Lower lobe of right lung (tissue), 2 donors: ENCODE measurements around the gene PLXNA2. TPM values are rescaled to one million over a fixed set of nuclear protein-coding genes. Genes with fewer than 3 reads are reported as not detected.

ENCODE experiments used
- ATAC-seq, 2 donors: fragments of 200-7000 bp; cut with Tn5 transposase; one replicate each; pipeline ENCODE4 v1.9.1; 2020 to 2022; ENCODE audit warnings: mild to moderate bottlenecking in 2 of 2, moderate library complexity in 2 of 2
- DNase-seq: peaks from one replicate; pipeline ENCODE4 v3.0.0-alpha.2; 2020
- H3K27ac ChIP-seq: fragments of 200-600 bp; one replicate; pipeline ENCODE4 v1.8.0; 2022
- H3K27me3 ChIP-seq: fragments of 200-600 bp; one replicate; pipeline ENCODE4 v1.8.0; 2022; ENCODE audit warnings: low read depth
- H3K36me3 ChIP-seq: fragments of 200-600 bp; one replicate; pipeline ENCODE4 v1.8.0; 2022; ENCODE audit warnings: mild to moderate bottlenecking
- H3K4me1 ChIP-seq: fragments of 200-600 bp; one replicate; pipeline ENCODE4 v1.8.0; 2022
- H3K4me3 ChIP-seq: fragments of 200-600 bp; one replicate; pipeline ENCODE4 v1.8.0; 2022; ENCODE audit warnings: mild to moderate bottlenecking
- H3K9me3 ChIP-seq: fragments of 200-600 bp; one replicate; pipeline ENCODE4 v1.8.0; 2022
- CTCF ChIP-seq: fragments of 200-600 bp; IDR thresholded peaks from one replicate; pipeline ENCODE4 v1.8.0; 2022; ENCODE audit warnings: antibody characterized with exemption, mild to moderate bottlenecking
- intact Hi-C: fragments of 100-400 bp; cut with DNase I; formaldehyde crosslinking; loops from one replicate; pipeline ENCODE4 v1.11.0; 2022
- total RNA-seq: library from RNA; stranded (reverse); fragmentation: NEBNext Ultra II Directional; extraction: Animal tissue kit (Norgen Biotek cat#: 25700); gene quantifications from one replicate; pipeline ENCODE4 v1.2.1, GENCODE V29; 2021
- donor health status: DM: no; HTN: yes; CAD: no; lungs with severe emphysema.

The PLXNA2 gene
- total RNA-seq, 1 donor from 2014 or later: 83.9 TPM

DNA sequence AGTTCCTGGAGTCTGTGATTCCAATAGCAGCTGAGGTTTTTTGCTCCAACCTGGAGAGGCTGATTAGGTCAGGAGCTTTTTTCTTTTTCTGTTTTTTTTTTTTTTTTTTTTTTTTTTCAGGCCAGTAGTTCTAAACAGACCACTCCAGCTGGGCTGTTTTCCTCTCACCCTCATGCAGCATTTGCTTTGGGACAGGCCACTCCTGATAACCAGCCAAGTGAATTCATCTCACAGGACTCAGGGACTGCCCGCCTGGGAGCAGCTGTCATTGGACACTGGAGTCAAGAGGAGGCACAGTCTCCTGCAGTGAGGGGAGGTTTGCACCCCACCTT, 22.9 kb downstream of the PLXNA2 start:
- Histone ChIP-seq H3K9me3 (no peaks in the 10 kb centered on the region), H3K36me3 (peaks cover 15% of the 10 kb centered on the region), H3K4me1 (peaks cover 82% of the 10 kb centered on the region), H3K4me3 (no peak overlapping the region), H3K27me3 (no peaks in the 10 kb centered on the region), H3K27ac (peak overlapping the region; percentile 61)
- ATAC-seq (peak; percentile 27 to 40), DNase-seq (no peak)
- no peak for TF ChIP-seq CTCF
- intact Hi-C loops: no loop called here

DNA sequence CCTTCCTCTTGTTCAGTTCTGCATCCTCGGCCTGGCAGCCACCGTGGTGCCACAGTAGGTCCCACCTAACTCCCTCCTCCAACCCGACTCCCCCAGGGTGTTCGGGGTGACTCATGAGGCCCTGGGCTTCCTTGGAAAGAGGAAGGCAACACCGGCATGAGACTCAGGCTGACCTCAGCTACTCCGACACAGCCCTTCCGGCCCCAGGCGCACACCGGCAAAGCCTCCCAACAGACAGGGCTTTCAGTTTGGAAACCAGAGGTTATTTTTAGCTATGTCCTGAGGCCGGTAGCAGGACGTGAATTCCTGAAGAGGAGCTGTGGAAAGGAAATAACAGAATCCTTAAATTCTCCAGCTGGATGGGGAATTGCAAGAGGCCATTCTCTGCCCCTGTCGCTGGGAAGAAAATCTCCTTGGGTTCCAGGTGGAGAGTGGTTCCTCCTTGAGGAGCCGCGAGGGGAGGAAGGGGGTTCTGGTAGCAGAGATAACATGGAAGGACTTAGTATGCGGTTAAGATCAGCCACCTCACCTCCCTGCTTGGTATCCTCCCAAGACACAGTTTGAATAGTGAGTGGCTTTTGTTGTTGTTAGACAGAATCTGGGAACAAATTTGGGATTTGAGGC, 24.4 kb downstream of the PLXNA2 start:
- intact Hi-C loops: no loop called here
- TF ChIP-seq CTCF: no peak
- Histone ChIP-seq H3K9me3 (no peaks in the 10 kb centered on the region), H3K4me1 (peaks cover 81% of the 10 kb centered on the region), H3K27me3 (no peaks in the 10 kb centered on the region), H3K36me3 (peaks cover 30% of the 10 kb centered on the region), H3K4me3 (no peak overlapping the region), H3K27ac (peak overlapping the region; percentile 61)
- peak; percentile 71 for DNase-seq
- peak; percentile 77 to 86 for ATAC-seq

- Histone ChIP-seq H3K4me3 (no peak overlapping the region), H3K36me3 (peaks cover 31% of the 10 kb centered on the region), H3K27me3 (no peaks in the 10 kb centered on the region), H3K4me1 (peaks cover 87% of the 10 kb centered on the region), H3K9me3 (no peaks in the 10 kb centered on the region), H3K27ac (peak overlapping the region; percentile 61)
- no peak for TF ChIP-seq CTCF
- intact Hi-C loops: no loop called here
- ATAC-seq (no peak), DNase-seq (no peak)
Observed at GRCh38 chr1:208219098-208219658, 25.0 kb downstream of the PLXNA2 start.

DNA sequence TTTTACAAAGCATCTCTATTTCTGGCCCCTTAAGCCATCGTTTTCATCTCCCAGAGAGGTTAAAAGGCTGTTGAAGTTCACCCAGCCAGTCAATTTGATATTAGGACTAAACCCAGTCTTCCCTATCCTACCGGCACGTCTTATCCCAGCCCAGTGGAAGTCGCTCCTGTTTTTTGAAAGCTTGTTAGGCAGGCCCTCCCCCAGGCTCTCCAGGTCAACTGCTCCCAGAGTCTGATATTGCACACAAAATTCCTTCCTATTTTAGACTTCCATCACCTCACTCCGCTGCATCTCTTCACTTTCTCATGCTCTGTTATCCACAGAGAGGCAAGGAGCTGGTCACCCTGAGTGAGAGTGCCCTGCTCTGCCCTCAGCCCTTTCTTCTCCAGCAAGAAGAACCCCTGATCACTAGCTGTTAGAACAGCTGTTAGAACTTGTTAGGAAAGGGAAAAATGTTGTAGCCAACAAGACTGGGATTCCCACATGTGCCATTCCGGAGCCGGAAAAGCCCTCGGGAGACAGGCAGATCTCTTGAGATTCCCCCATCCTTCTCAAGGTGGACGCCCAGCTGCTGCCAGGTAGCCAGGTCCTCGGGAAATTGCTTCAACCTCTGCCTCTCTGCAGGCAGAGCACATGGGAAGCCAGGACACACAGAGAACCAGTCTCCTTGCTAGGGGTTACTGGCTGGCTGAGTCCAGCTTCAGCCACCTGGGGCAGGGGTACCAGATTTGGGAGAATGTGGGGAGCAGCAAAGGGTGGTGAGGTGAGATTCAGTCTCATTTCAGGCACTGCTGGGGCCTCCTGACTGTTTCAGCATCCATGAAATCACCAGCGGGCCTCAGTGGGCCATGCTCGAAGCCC, 25.7 kb downstream of the PLXNA2 start:
- intact Hi-C loops: no loop called here
- no peak for TF ChIP-seq CTCF
- Histone ChIP-seq H3K4me1 (peaks cover 89% of the 10 kb centered on the region), H3K27ac (peak overlapping the region; percentile 61), H3K9me3 (no peaks in the 10 kb centered on the region), H3K36me3 (peaks cover 31% of the 10 kb centered on the region), H3K27me3 (no peaks in the 10 kb centered on the region), H3K4me3 (no peak overlapping the region)
- ATAC-seq (no peak), DNase-seq (no peak)

DNA sequence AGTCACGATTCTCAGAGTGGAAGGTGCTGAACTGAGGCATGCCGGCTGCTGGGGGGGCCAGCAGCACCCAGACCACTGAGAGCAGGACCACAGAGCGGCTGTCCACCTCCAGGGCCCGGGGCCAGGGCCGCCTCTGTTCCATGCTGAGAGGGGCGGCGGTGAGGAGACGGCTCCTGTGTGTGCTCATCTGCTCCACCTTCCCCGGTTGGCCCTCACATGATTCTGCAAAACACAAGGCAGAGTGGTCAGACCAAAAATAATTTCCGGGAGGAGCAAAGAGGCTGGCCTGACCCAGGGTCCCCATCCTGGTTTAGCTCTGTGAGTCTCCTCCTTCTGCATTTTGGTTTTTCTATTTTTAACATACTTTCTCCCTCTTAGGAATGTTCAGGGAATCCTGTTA, 26.4 kb downstream of the PLXNA2 start:
- no peak for ATAC-seq
- peaks cover 31% of the 10 kb centered on the region for H3K36me3 ChIP-seq
- H3K27ac ChIP-seq: peak overlapping the region; percentile 61
- H3K9me3 ChIP-seq: no peaks in the 10 kb centered on the region
- TF ChIP-seq CTCF: no peak
- H3K27me3 ChIP-seq: no peaks in the 10 kb centered on the region
- no peak for DNase-seq
- peaks cover 89% of the 10 kb centered on the region for H3K4me1 ChIP-seq
- intact Hi-C loops: no loop called here
- no peak overlapping the region for H3K4me3 ChIP-seq
